DMS53 treated with DMSO at 0.1 percent for 48 hours (cell line): ENCODE data around the gene WIPF2.
"Not testable (repeated sequence)": the region's sequence is repeated elsewhere in the genome, so short reads cannot be mapped to it uniquely, and the experiment has no call there.

ENCODE experiments used
- DNase-seq: peaks from one replicate; lab custom pipeline; 2025; ENCODE audit not compliant: unreplicated experiment; lab: John Stamatoyannopoulos, UW

WIPF2 gene

GRCh38 chr17:40293363-40293762 lies 74.3 kb downstream of the WIPF2 start:
- DNase-seq: no peak

- no peak for DNase-seq
Observed at GRCh38 chr17:40295488-40296436, 76.7 kb downstream of the WIPF2 start.

GRCh38 chr17:40297511-40297910 lies 78.4 kb downstream of the WIPF2 start:
- DNase-seq: no peak

GRCh38 chr17:40298726-40299125 lies 79.6 kb downstream of the WIPF2 start:
- no peak for DNase-seq

- DNase-seq: not testable (repeated sequence)
Observed at GRCh38 chr17:40299159-40299757, 80.2 kb downstream of the WIPF2 start.

- DNase-seq: no peak
Observed at GRCh38 chr17:40301315-40301714, 82.2 kb downstream of the WIPF2 start.

GRCh38 chr17:40303009-40303657 lies 84.0 kb downstream of the WIPF2 start:
- peak; percentile 28 for DNase-seq

- DNase-seq: no peak
Observed at GRCh38 chr17:40303708-40304551, 84.8 kb downstream of the WIPF2 start.

GRCh38 chr17:40304552-40304863 lies 85.4 kb downstream of the WIPF2 start:
- DNase-seq: not testable (repeated sequence)

- DNase-seq: not testable (repeated sequence)
Observed at GRCh38 chr17:40304866-40305265, 85.8 kb downstream of the WIPF2 start.

GRCh38 chr17:40306395-40306794 lies 87.3 kb downstream of the WIPF2 start:
- DNase-seq: no peak

GRCh38 chr17:40307001-40307730 lies 88.1 kb downstream of the WIPF2 start:
- no peak for DNase-seq

- DNase-seq: no peak
Observed at GRCh38 chr17:40307740-40308239, 88.7 kb downstream of the WIPF2 start.

- no peak for DNase-seq
Observed at GRCh38 chr17:40309031-40309948, 90.2 kb downstream of the WIPF2 start, which contains the start of gene RARA. RARA (plus strand) TSS chr17:40309180; CDS start chr17:40331219, 22,039 bp downstream.

GRCh38 chr17:40309949-40310510 lies 90.9 kb downstream of the WIPF2 start:
- no peak for DNase-seq

GRCh38 chr17:40310882-40311391 lies 91.8 kb downstream of the WIPF2 start:
- DNase-seq: no peak

GRCh38 chr17:40311575-40311974 lies 92.5 kb downstream of the WIPF2 start:
- DNase-seq: no peak

- DNase-seq: no peak
Observed at GRCh38 chr17:40312131-40312731, 93.1 kb downstream of the WIPF2 start.
